Stimulated activated CD8-positive, alpha-beta memory T cell treated with anti-CD3 and anti-CD28 coated beads, Interleukin-4, amount 100 ng/mL, for 1 hour (primary cell): ENCODE data around the gene RBM47.
"Not testable (repeated sequence)": the region's sequence is repeated elsewhere in the genome, so short reads cannot be mapped to it uniquely, and the experiment has no call there.

Experiments used
- DNase-seq, 2 donors: peaks; one replicate each; pipeline ENCODE4 v3.0.0-alpha.2; 2020; ENCODE audit warnings: low read depth in 2 of 2, low spot score in 1 of 2

The RBM47 gene

GRCh38 chr4:40418430-40419230 is 211.0 kb downstream of the RBM47 start:
- no peak for DNase-seq

GRCh38 chr4:40417941-40418340 is 211.7 kb downstream of the RBM47 start:
- DNase-seq = no peak

- DNase-seq = no peak
These were observed 215.0 kb downstream of the RBM47 start for GRCh38 chr4:40414673-40415072.

GRCh38 chr4:40412866-40413795 is 216.5 kb downstream of the RBM47 start:
- no peak for DNase-seq

GRCh38 chr4:40412388-40412787 is 217.3 kb downstream of the RBM47 start:
- no peak for DNase-seq

- DNase-seq = no peak
These were observed 219.8 kb downstream of the RBM47 start for GRCh38 chr4:40409835-40410234.

GRCh38 chr4:40407468-40407867 is 222.2 kb downstream of the RBM47 start:
- not testable (repeated sequence) for DNase-seq

- no peak for DNase-seq
These were observed 223.3 kb downstream of the RBM47 start for GRCh38 chr4:40406340-40406739.

- no peak for DNase-seq
These were observed 224.5 kb downstream of the RBM47 start for GRCh38 chr4:40405193-40405592.

- DNase-seq = no peak
These were observed 226.6 kb downstream of the RBM47 start for GRCh38 chr4:40403081-40403480.

GRCh38 chr4:40402556-40402955 is 227.1 kb downstream of the RBM47 start:
- DNase-seq = no peak

- DNase-seq = no peak
These were observed 228.0 kb downstream of the RBM47 start for GRCh38 chr4:40401631-40402030.

- no peak for DNase-seq
These were observed 228.6 kb downstream of the RBM47 start for GRCh38 chr4:40401096-40401495.

- DNase-seq = no peak
These were observed 230.1 kb downstream of the RBM47 start for GRCh38 chr4:40399578-40399977.

- DNase-seq = no peak
These were observed 233.5 kb downstream of the RBM47 start for GRCh38 chr4:40395908-40396793.

GRCh38 chr4:40395166-40395900 is 234.3 kb downstream of the RBM47 start:
- no peak for DNase-seq

GRCh38 chr4:40394236-40394635 is 235.4 kb downstream of the RBM47 start:
- DNase-seq = no peak

- DNase-seq = not testable (repeated sequence)
These were observed 237.4 kb downstream of the RBM47 start for GRCh38 chr4:40392241-40392640.

GRCh38 chr4:40389986-40390385 is 239.7 kb downstream of the RBM47 start:
- DNase-seq = no peak

GRCh38 chr4:40388239-40388638 is 241.4 kb downstream of the RBM47 start:
- no peak for DNase-seq
